GM19467 (cell line): ENCODE measurements around the gene GNB3.
"Not testable (repeated sequence)": the region's sequence is repeated elsewhere in the genome, so short reads cannot be mapped to it uniquely, and the experiment has no call there.

Experiments used
- ATAC-seq: cut with Tn5 transposase; IDR thresholded peaks from one replicate; pipeline ENCODE4 v1.9.1; 2021; ENCODE audit warnings: mild to moderate bottlenecking, moderate library complexity; ENCODE audit not compliant: unreplicated experiment

GNB3 gene

DNA sequence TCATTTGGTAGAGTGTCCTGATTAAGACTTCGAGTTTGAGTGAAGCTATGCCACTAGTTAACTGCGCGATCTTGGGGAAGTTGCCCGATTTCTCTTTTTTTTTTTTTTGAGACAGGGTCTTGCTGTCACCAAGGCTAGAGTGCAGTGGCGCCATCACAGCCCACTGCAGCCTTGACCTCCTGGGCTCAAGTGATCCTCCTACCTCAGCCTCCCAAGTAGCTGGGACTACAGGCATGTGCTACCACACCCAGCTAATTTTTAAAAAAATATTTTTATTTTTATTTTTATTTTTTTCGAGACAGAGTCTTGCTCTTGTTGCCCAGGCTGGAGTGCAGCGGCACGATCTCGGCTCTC is 33.3 kb downstream of the GNB3 start:
- ATAC-seq: not testable (repeated sequence)

DNA sequence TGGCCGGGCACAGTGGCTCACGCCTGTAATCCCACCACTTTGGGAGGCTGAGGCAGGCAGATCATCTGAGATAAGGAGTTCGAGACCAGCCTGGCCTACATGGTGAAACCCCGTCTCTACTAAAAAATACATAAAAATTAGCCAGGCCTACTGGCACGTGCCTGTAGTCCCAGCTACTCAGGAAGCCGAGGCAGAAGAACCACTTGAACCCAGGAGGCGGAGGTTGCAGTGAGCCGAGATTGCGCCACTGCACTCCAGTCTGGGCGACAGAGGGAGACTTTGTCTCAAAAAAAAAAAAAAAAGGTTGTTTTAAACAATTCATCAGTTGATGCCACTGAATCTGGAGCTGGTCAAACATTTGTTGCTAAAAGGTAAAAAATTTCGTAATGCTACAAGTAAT is 39.1 kb downstream of the GNB3 start:
- not testable (repeated sequence) for ATAC-seq

DNA sequence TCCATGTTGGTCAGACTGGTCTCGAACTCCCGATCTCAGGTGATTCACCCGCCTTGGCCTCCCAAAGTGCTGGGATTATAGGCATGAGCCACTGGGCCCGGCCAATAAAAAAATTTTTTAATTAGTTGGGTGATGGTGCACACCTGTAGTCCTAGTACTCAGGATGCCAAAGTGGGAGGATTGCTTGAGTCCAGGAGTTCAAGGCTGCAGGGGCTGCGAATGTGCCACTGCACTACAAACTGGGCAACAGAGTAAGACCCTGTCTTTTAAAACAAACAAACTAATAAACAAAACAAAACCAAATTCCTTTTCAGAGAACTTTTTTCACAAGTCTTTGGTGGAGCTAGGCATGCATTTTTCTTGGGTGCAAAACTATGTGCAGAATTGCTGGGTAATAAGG is 42.5 kb downstream of the GNB3 start:
- ATAC-seq: no peak

DNA sequence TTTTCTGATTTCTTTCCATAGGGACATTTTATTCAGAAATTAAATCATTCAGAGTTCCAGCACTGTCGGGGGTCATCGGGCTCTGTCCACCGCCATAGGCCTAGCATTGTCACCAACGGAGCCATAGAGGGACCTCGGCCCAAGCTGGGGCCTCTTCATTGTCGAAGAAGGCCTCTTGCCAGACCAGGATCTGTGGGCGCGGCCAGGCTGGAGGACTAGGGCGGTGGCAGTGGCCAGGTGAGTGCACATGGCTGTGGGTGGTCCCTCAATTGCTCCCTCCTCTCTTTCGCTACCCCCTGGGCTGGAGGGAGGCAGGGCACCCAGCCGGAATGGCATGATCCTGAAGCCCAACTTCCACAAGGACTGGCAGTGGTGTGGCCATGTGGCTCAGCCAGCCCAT is 43.0 kb downstream of the GNB3 start:
- ATAC-seq: no peak

DNA sequence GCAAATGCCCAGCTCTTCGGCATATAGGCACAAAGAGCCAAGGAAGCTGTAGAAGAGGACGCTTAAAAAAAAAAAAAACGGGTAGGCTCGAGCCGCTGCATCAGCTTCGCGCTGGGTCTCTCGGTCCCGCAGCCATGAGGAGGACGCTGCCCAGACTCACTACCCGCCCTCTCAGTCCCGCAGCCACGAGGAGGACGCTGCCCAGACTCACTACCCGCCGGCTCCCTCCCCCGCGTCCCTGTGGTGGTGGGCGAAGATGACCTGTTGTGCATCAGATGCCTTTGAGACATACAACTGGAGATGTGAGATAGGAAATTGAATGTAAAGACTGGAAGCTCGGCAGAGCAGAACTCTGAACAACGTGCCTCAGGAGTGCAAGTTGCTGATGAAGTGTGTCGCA is 43.8 kb downstream of the GNB3 start:
- no peak for ATAC-seq

DNA sequence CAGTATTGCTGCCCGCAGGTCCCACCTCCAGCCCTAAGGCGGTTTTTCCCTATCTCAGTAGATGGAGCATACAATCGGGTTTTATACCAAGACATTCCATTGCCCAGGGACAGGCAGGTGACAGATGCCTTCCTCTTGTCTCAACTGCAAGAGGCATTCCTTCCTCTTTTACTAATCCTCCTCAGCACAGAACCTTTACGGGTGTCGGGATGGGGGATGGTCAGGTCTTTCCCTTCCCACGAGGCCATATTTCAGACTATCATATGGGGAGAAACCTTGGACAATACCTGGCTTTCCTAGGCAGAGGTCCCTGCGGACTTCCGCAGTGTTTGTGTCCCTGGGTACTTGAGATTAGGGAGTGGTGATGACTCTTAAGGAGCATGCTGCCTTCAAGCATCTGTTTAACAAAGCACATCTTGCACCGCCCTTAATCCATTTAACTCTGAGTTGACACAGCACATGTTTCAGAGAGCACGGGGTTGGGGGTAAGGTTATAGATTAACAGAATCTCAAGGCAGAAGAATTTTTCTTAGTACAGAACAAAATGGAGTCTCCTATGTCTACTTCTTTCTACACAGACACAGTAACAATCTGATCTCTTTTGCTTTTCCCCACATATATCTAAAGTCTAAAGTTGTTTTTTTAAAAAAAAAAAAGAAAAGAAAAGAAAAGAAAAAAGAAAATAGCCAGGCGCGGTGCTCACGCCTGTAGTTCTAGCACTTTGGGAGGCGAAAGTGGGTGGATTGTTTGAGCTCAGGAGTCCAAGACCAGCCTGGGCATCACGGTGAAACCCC is 45.7 kb downstream of the GNB3 start:
- not testable (repeated sequence) for ATAC-seq

GRCh38 chr12:6887460-6887859 is 46.7 kb downstream of the GNB3 start:
- no peak for ATAC-seq

GRCh38 chr12:6888360-6888759 is 47.6 kb downstream of the GNB3 start:
- ATAC-seq: no peak

- not testable (repeated sequence) for ATAC-seq
Measured at GRCh38 chr12:6888794-6889193, 48.1 kb downstream of the GNB3 start.

DNA sequence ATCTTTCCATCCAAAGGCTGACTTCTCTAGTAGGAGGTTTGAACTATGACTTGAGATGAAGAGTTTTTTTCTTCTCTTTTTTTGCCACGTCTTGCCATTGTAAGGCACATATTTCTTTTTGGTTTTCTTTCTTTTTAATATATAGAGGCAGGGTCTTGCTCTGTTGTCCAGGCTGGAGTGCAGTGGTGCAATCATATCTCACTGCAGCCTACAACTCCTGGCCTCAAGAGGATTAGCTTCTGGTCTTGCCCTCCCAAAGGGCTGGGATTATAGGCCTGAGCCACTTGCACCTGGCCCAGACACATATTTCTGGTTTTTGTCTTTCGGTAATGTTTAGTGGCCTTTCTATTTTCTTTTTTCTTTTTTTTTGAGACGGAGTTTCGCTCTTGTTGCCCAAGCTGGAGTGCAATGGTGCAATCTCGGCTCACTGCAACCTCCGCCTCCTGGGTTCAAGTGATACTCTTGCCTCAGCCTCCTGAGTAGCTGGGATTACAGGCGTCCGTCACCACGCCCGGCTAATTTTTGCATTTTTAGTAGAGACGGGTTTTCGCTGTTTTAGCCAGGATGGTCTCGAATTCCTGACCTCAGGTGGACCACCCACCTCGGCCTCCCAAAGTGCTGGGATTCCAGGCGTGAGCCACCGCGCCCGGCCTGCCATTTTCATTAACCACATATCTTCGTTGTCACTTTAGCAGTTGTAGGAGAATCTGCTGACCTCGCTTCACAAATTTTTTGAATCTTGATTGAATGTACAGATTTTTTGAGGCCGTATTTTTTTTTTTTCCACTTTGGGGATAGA is 49.2 kb downstream of the GNB3 start:
- not testable (repeated sequence) for ATAC-seq

DNA sequence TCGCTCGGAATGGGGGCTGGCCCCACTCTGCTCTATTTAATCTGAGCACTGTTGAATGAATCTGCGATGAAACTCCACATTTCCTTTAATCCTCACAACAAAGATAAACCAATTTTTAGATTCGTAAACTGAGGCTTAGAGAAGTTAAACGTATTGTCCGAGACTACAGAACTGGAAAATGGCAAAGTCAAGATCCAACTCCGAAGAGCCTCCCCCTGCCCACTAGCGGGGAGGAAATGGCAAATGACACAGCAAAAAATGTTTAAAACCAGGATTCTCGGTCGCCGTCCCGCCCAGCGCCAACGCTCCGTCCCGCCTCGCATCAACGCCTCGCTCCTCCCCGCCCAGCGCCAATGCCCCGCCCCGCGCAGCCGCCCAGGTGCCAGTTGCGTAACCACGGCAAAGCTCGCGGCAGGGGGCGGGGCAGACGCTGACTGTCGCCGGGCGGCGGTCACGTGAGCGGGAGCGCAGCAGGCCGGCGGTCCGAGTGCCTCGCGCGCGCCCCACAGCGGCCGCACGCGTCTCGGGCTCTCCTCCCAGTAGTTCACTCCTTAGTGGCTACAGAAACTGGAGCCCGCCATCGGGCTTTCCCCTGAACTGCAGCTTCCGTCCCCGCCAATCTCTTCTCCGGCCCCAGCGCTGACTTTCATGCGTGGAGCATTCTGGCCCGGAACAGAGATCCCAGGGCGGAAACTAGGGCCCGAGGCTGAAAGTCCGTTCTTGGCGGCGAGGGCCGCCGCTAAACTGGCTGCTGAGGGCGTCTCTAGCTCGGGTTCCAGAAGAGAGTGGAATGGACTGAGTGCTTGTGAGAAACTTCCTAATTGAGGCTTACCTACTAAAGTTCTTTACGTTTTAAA is 50.3 kb downstream of the GNB3 start:
- peak; percentile 92 for ATAC-seq

DNA sequence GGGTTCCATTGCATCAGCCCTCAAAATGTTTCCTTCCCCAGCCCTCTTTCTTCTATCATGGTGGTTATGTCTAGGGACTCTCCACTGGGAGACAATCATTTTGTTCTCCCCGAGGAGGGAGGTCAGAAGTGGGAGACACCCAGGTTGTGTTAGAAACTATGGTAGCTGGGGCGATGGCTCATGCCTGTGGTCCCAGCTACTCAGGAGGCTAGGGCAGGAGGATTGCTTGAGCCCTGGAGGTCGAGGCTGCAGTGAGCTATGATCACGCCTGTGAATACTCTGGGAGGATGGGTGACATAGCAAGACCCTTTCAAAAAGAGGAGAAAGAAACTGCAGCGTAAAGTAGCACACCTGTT is 50.9 kb downstream of the GNB3 start:
- ATAC-seq: no peak

DNA sequence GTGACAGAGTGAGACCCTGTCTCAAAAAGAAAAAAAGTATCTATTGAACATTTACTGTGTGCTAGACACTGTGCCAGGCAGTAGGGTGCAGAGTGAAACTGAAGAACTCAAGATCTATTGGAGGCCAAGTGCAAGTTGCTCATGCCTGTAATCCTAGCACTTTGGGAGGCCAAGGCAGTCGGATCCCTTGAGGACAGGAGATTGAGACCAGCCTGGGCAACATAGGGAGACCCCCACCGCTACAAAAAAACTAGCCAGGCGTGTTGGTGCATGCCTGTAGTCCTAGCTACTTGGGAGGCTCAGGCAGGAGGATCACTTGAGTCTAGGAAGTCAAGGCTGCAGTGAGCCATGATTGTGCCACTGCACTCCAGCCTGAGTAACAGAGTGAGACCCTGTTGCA is 52.0 kb downstream of the GNB3 start:
- not testable (repeated sequence) for ATAC-seq

GRCh38 chr12:6894321-6894720 is 53.6 kb downstream of the GNB3 start:
- ATAC-seq: no peak
